Measurements from ENCODE around the gene MEIOSIN. TPM values are rescaled to one million over a fixed set of nuclear protein-coding genes. Genes with fewer than 3 reads are reported as not detected.

The MEIOSIN gene
- total and polyA plus RNA-seq, 2 of the 13 experiments (the other 11 are each of a cell fraction or from before 2014, with no cell fraction given) = not detected

GRCh38 chr19:45746866-45747265, 13.6 kb downstream of the MEIOSIN start:
- in situ Hi-C loops (cut with HindIII; ENCODE audit: extremely low pct_ligation_motif_present, low pct_unique_long_range_greater_than_20kb) = no loop called here
- Histone ChIP-seq H3K27ac (ENCODE audit: extremely low read length, insufficient read depth, low read length) (no peak overlapping the region), H3K4me3 (replicated peaks in 1 of 3; ENCODE audit: insufficient read depth in 1 of 3, low read depth in 2 of 3, low read length in 3 of 3) (no peak overlapping the region), H2AFZ (ENCODE audit: low read length) (no peak overlapping the region), H3K9ac (ENCODE audit: insufficient read depth, low read depth, low read length) (no peak overlapping the region), H3K9me3 (ENCODE audit: low read length) (no peaks in the 10 kb centered on the region), H3K4me2 (ENCODE audit: low read depth, low read length) (no peak overlapping the region), H3K4me1 (ENCODE audit: insufficient read depth, low read length) (peaks cover 30% of the 10 kb centered on the region), H3K79me2 (ENCODE audit: insufficient read depth, low read length) (no peaks in the 10 kb centered on the region), H3K36me3 (replicated peaks in 1 of 2; ENCODE audit: control insufficient read depth in 1 of 2, insufficient read depth in 2 of 2, low read length in 2 of 2) (no peaks in the 10 kb centered on the region), H4K20me1 (ENCODE audit: insufficient read depth, low read length) (no peaks in the 10 kb centered on the region), H3K27me3 (ENCODE audit: control insufficient read depth in 1 of 2, insufficient read depth in 2 of 2, low read length in 2 of 2) (peaks cover 0 to 32% of the 10 kb centered on the region in 2 experiments; a peak in 2 of 5 replicates)
- BruUV-seq (replicated peaks) = no TSS peak
- 48% methylated on average over 5 of the region's 5 CpGs for WGBS (ENCODE audit: low lambda C conversion rate)
- POLR2A ChIA-PET = no interaction called here
- TF ChIP-seq ZBTB1 (CRISPR knock-in tag; IDR thresholded peaks at IDR 0.05; ENCODE audit: borderline replicate concordance) = no peak
- no peak for TF ChIP-seq RARG (CRISPR knock-in tag; IDR thresholded peaks at IDR 0.05; ENCODE audit: low read depth)
- no peak for TF ChIP-seq REL (CRISPR knock-in tag; conservative IDR thresholded peaks at IDR 0.05)
- no peak for TF ChIP-seq SP2 (CRISPR knock-in tag; IDR thresholded peaks at IDR 0.05)
- TF ChIP-seq POLR2AphosphoS5 (IDR thresholded peaks at IDR 0.05; ENCODE audit: low read depth, low read length) = no peak
- TF ChIP-seq RAD21 (CRISPR knock-in tag; IDR thresholded peaks at IDR 0.05) = no peak
- no peak for TF ChIP-seq NR2F6 (IDR thresholded peaks at IDR 0.05)
- no peak for TF ChIP-seq NR2F6 (CRISPR knock-in tag; IDR thresholded peaks at IDR 0.05)
- no peak for TF ChIP-seq TBX3 (IDR thresholded peaks at IDR 0.05; ENCODE audit: borderline replicate concordance)
- no peak for TF ChIP-seq ETS1 (CRISPR knock-in tag; IDR thresholded peaks at IDR 0.05)
- TF ChIP-seq TOE1 (CRISPR knock-in tag; IDR thresholded peaks at IDR 0.05) = no peak
- no peak for TF ChIP-seq AGO1 (IDR thresholded peaks at IDR 0.05; ENCODE audit: low read depth, low read length, poor library complexity, severe bottlenecking)
- no peak for TF ChIP-seq ZNF230 (CRISPR knock-in tag; IDR thresholded peaks at IDR 0.05)
- TF ChIP-seq ZNF543 (CRISPR knock-in tag; IDR thresholded peaks at IDR 0.05) = no peak
- TF ChIP-seq RBM39 (IDR thresholded peaks at IDR 0.05; ENCODE audit: low read depth, low read length, poor library complexity, severe bottlenecking) = no peak
- no peak for TF ChIP-seq CBX5 (CRISPR knock-in tag; IDR thresholded peaks at IDR 0.05; ENCODE audit: borderline replicate concordance)
- TF ChIP-seq ZNF547 (CRISPR knock-in tag; IDR thresholded peaks at IDR 0.05) = no peak
- TF ChIP-seq ZBED4 (CRISPR knock-in tag; IDR thresholded peaks at IDR 0.05; ENCODE audit: borderline replicate concordance) = no peak
- ATAC-seq (no peak), DNase-seq (ENCODE audit: low spot score) (no peak), FAIRE-seq (no peak)
- intact Hi-C loops (cut with micrococcal nuclease; ENCODE audit: unreplicated experiment) = no loop called here
- CTCF ChIA-PET (ENCODE audit: low intra/inter-chr PET ratio, low total read pairs) = no interaction called here

Data from HepG2 (cell line).